ENCODE results near the gene LFNG. TPM values are rescaled to one million over a fixed set of nuclear protein-coding genes. Genes with fewer than 3 reads are reported as not detected.

LFNG gene
- total RNA-seq, 6 donors from 2014 or later = 30.6 to 62.9 (median 45.2) TPM

- H3K27me3 ChIP-seq = no peaks in the 10 kb centered on the region
- ATAC-seq (ENCODE audit: low FRiP score in 2 of 2) (no peak), DNase-seq (no peak)
- H3K36me3 ChIP-seq = peaks cover 0 to 22% (median 2%) of the 10 kb centered on the region in 4 donors
- 81 to 83% methylated on average over 14 to 16 of the region's 16 CpGs for WGBS, 2 donors
- TF ChIP-seq EP300 (IDR thresholded peaks at IDR 0.05) (no peak), POLR2A (IDR thresholded peaks at IDR 0.05) (no peak), CTCF (IDR thresholded peaks at IDR 0.05) (no peak), POLR2AphosphoS5 (IDR thresholded peaks at IDR 0.05) (no peak)
- no peaks in the 10 kb centered on the region for H3K9me3 ChIP-seq
- peak overlapping the region in 3 of 4 donors; percentile 70 to 94 (median 83) for H3K4me3 ChIP-seq
- H3K27ac ChIP-seq = no peak overlapping the region
- H3K4me1 ChIP-seq = peaks cover 23 to 39% (median 30%) of the 10 kb centered on the region in 4 donors
These were observed 34.4 kb downstream of the LFNG start for GRCh38 chr7:2553831-2554581.

GRCh38 chr7:2554661-2555111 lies 35.1 kb downstream of the LFNG start:
- no peaks in the 10 kb centered on the region for H3K9me3 ChIP-seq
- TF ChIP-seq POLR2A (IDR thresholded peaks at IDR 0.05) (no peak), CTCF (IDR thresholded peaks at IDR 0.05) (no peak), EP300 (IDR thresholded peaks at IDR 0.05) (no peak), POLR2AphosphoS5 (IDR thresholded peaks at IDR 0.05) (no peak)
- H3K4me3 ChIP-seq = peak overlapping the region; percentile 70 to 94 (median 84)
- H3K4me1 ChIP-seq = peaks cover 26 to 44% (median 34%) of the 10 kb centered on the region in 4 donors
- 3 to 13% methylated on average over 3 to 9 of the region's 12 CpGs for WGBS, 2 donors
- DNase-seq = peak in 1 of 2 donors; percentile 42
- no peak for ATAC-seq (ENCODE audit: low FRiP score in 2 of 2)
- H3K36me3 ChIP-seq = peaks cover 0 to 17% (median 0%) of the 10 kb centered on the region in 4 donors
- no peaks in the 10 kb centered on the region for H3K27me3 ChIP-seq
- peak overlapping the region; percentile 96 to 99 (median 98) for H3K27ac ChIP-seq

GRCh38 chr7:2555121-2556052 lies 35.8 kb downstream of the LFNG start, which contains the start of gene BRAT1:
Gene BRAT1 (minus strand): TSS chr7:2555524. CDS start chr7:2554431, 1,093 bp downstream.
- TF ChIP-seq POLR2AphosphoS5 (IDR thresholded peaks at IDR 0.05) (peak; percentile 78 to 89), EP300 (IDR thresholded peaks at IDR 0.05) (no peak), POLR2A (IDR thresholded peaks at IDR 0.05) (peak in 3 of 4 donors; percentile 33 to 80 (median 40)), CTCF (IDR thresholded peaks at IDR 0.05) (peak in 4 of 6 experiments; percentile 33 to 56 (median 41))
- peaks cover 33 to 51% (median 40%) of the 10 kb centered on the region in 4 donors for H3K4me1 ChIP-seq

GRCh38 chr7:2558629-2559282 lies 39.2 kb downstream of the LFNG start, which contains the start of gene IQCE:
Gene IQCE (plus strand): TSS chr7:2558979. CDS start chr7:2559182, 203 bp downstream.
- TF ChIP-seq POLR2AphosphoS5 (IDR thresholded peaks at IDR 0.05) (peak; percentile 20 to 80), EP300 (IDR thresholded peaks at IDR 0.05) (peak in 1 of 4 donors; percentile 2), CTCF (IDR thresholded peaks at IDR 0.05) (peak in 1 of 6 experiments; percentile 18), POLR2A (IDR thresholded peaks at IDR 0.05) (peak in 1 of 4 donors; percentile 54)
- 1 to 5% methylated on average over 11 to 39 of the region's 66 CpGs for WGBS, 2 donors
- Histone ChIP-seq H3K4me1 (peaks cover 31 to 51% (median 35%) of the 10 kb centered on the region in 4 donors), H3K4me3 (peak within 1 kb of the TSS; percentile 64 to 100 (median 88)), H3K27me3 (no peaks in the 10 kb centered on the region), H3K27ac (peak within 1 kb of the TSS; percentile 65 to 86 (median 74)), H3K9me3 (no peaks in the 10 kb centered on the region), H3K36me3 (peaks cover 0 to 3% (median 0%) of the 10 kb centered on the region in 4 donors)
- ATAC-seq (ENCODE audit: low FRiP score in 2 of 2) (peak; percentile 89), DNase-seq (peak; percentile 95 to 99)

More at GRCh38 chr7:2555121-2556052, 35.8 kb downstream of the LFNG start, which contains the start of gene BRAT1:
- DNase-seq (peak; percentile 98 to 99), ATAC-seq (ENCODE audit: low FRiP score in 2 of 2) (peak; percentile 96 to 97)
- peak within 1 kb of the TSS; percentile 96 to 99 (median 98) for H3K27ac ChIP-seq
- peaks cover 0 to 12% (median 0%) of the 10 kb centered on the region in 4 donors for H3K36me3 ChIP-seq
- 0 to 1% methylated on average over 16 to 24 of the region's 79 CpGs for whole genome bisulfite sequencing, 2 donors
- peak within 1 kb of the TSS; percentile 70 to 94 (median 84) for H3K4me3 ChIP-seq
- no peaks in the 10 kb centered on the region for H3K27me3 ChIP-seq
- H3K9me3 ChIP-seq = no peaks in the 10 kb centered on the region

Data from upper lobe of left lung (tissue), 6 donors.